ENCODE measurements around the gene ALOX5AP. TPM values are rescaled to one million over a fixed set of nuclear protein-coding genes. Genes with fewer than 3 reads are reported as not detected.

ALOX5AP gene
- total RNA-seq, 1 donor from 2014 or later, result not detected

GRCh38 chr13:30807392-30807791 lies 72.0 kb downstream of the ALOX5AP start:
- no peak for TF ChIP-seq CTCF (conservative IDR thresholded peaks at IDR 0.05)

GRCh38 chr13:30808600-30808999 lies 73.3 kb downstream of the ALOX5AP start:
- H3K9me3 Mint-ChIP-seq, result no peaks in the 10 kb centered on the region
- no peak for DNase-seq (ENCODE audit: extremely low spot score, unreplicated experiment)
- no peak overlapping the region for H3K4me3 Mint-ChIP-seq
- peaks cover under 1% of the 10 kb centered on the region for H3K27me3 Mint-ChIP-seq
- no peak for TF ChIP-seq CTCF (conservative IDR thresholded peaks at IDR 0.05)
- H3K4me1 Mint-ChIP-seq (ENCODE audit: unreplicated experiment), result peaks cover 28% of the 10 kb centered on the region
- no peaks in the 10 kb centered on the region for H3K36me3 Mint-ChIP-seq
- no peak overlapping the region for H3K27ac Mint-ChIP-seq

More at GRCh38 chr13:30807392-30807791, 72.0 kb downstream of the ALOX5AP start:
- Mint-ChIP-seq H3K4me3 (no peak overlapping the region), H3K9me3 (no peaks in the 10 kb centered on the region), H3K4me1 (ENCODE audit: unreplicated experiment) (peaks cover 38% of the 10 kb centered on the region), H3K27ac (no peak overlapping the region), H3K27me3 (peaks cover 7% of the 10 kb centered on the region), H3K36me3 (no peaks in the 10 kb centered on the region)
- no peak for DNase-seq (ENCODE audit: extremely low spot score, unreplicated experiment)

- H3K36me3 Mint-ChIP-seq, result no peaks in the 10 kb centered on the region
- H3K9me3 Mint-ChIP-seq, result no peaks in the 10 kb centered on the region
- H3K27ac Mint-ChIP-seq, result no peak overlapping the region
- no peak for TF ChIP-seq CTCF (conservative IDR thresholded peaks at IDR 0.05)
- no peak for DNase-seq (ENCODE audit: extremely low spot score, unreplicated experiment)
- peaks cover 27% of the 10 kb centered on the region for H3K4me1 Mint-ChIP-seq (ENCODE audit: unreplicated experiment)
- H3K27me3 Mint-ChIP-seq, result no peaks in the 10 kb centered on the region
- no peak overlapping the region for H3K4me3 Mint-ChIP-seq
These were observed 74.4 kb downstream of the ALOX5AP start for GRCh38 chr13:30809787-30810186.

- DNase-seq (ENCODE audit: extremely low spot score, unreplicated experiment), result no peak
- H3K9me3 Mint-ChIP-seq, result no peaks in the 10 kb centered on the region
- H3K36me3 Mint-ChIP-seq, result no peaks in the 10 kb centered on the region
- TF ChIP-seq CTCF (conservative IDR thresholded peaks at IDR 0.05), result no peak
- H3K27me3 Mint-ChIP-seq, result no peaks in the 10 kb centered on the region
- H3K4me1 Mint-ChIP-seq (ENCODE audit: unreplicated experiment), result peaks cover 25% of the 10 kb centered on the region
- H3K27ac Mint-ChIP-seq, result no peak overlapping the region
- no peak overlapping the region for H3K4me3 Mint-ChIP-seq
These were observed 74.9 kb downstream of the ALOX5AP start for GRCh38 chr13:30810261-30810701.

- no peak overlapping the region for H3K27ac Mint-ChIP-seq
These were observed 75.5 kb downstream of the ALOX5AP start for GRCh38 chr13:30810801-30811200.

More at GRCh38 chr13:30810801-30811200, 75.5 kb downstream of the ALOX5AP start:
- DNase-seq (ENCODE audit: extremely low spot score, unreplicated experiment), result no peak
- Mint-ChIP-seq H3K36me3 (no peaks in the 10 kb centered on the region), H3K9me3 (no peaks in the 10 kb centered on the region), H3K4me3 (no peak overlapping the region), H3K27me3 (no peaks in the 10 kb centered on the region), H3K4me1 (ENCODE audit: unreplicated experiment) (peaks cover 19% of the 10 kb centered on the region)
- no peak for TF ChIP-seq CTCF (conservative IDR thresholded peaks at IDR 0.05)

Other genes with a start within 250 kb of the ALOX5AP start
- gene USPL1, start 117.6 kb upstream of the ALOX5AP start, total RNA-seq (ENCODE audit: low replicate concordance), result 13.8 and 19.7 TPM in 2 replicates
- gene MEDAG, start 170.7 kb downstream of the ALOX5AP start, total RNA-seq (ENCODE audit: low replicate concordance), result 0.36 and 0.40 TPM in 2 replicates
- gene TEX26, start 197.1 kb downstream of the ALOX5AP start, total RNA-seq (ENCODE audit: low replicate concordance), result not detected in 2 replicates